ENCODE measurements around the gene UROS.

Gene UROS

GRCh38 chr10:125772864-125773180, 50.2 kb downstream of the UROS start:
- no peak overlapping the region for H3K9ac ChIP-seq (ENCODE audit: insufficient read length, low read depth)
- no peaks in the 10 kb centered on the region for H3K27me3 ChIP-seq (ENCODE audit: insufficient read depth, insufficient read length)
- TF ChIP-seq YY1 (IDR thresholded peaks at IDR 0.05; ENCODE audit: insufficient read depth, insufficient read length) (no peak), ZNF274 (IDR thresholded peaks at IDR 0.05; ENCODE audit: low read depth, low read length) (no peak), SUZ12 (IDR thresholded peaks at IDR 0.05; ENCODE audit: extremely low read depth, insufficient read depth, insufficient read length) (no peak)
- no peaks in the 10 kb centered on the region for H3K9me3 ChIP-seq (ENCODE audit: insufficient read depth, low read length)
- H3K4me3 ChIP-seq (ENCODE audit: insufficient read length, low read depth), result no peak overlapping the region
- H3K4me1 ChIP-seq (ENCODE audit: insufficient read depth, insufficient read length), result no peaks in the 10 kb centered on the region
- peaks cover 7% of the 10 kb centered on the region for H3K36me3 ChIP-seq (ENCODE audit: insufficient read depth, insufficient read length, low read length)
- DNase-seq (ENCODE audit: low read depth, low spot score), result no peak

- no peak for DNase-seq (ENCODE audit: low read depth, low spot score)
- H3K9ac ChIP-seq (ENCODE audit: insufficient read length, low read depth), result no peak overlapping the region
- H3K27me3 ChIP-seq (ENCODE audit: insufficient read depth, insufficient read length), result no peaks in the 10 kb centered on the region
- H3K9me3 ChIP-seq (ENCODE audit: insufficient read depth, low read length), result no peaks in the 10 kb centered on the region
- no peaks in the 10 kb centered on the region for H3K4me1 ChIP-seq (ENCODE audit: insufficient read depth, insufficient read length)
- TF ChIP-seq ZNF274 (IDR thresholded peaks at IDR 0.05; ENCODE audit: low read depth, low read length) (no peak), SUZ12 (IDR thresholded peaks at IDR 0.05; ENCODE audit: extremely low read depth, insufficient read depth, insufficient read length) (no peak), YY1 (IDR thresholded peaks at IDR 0.05; ENCODE audit: insufficient read depth, insufficient read length) (no peak)
- no peak overlapping the region for H3K4me3 ChIP-seq (ENCODE audit: insufficient read length, low read depth)
- peaks cover 7% of the 10 kb centered on the region for H3K36me3 ChIP-seq (ENCODE audit: insufficient read depth, insufficient read length, low read length)
These were observed 50.8 kb downstream of the UROS start for GRCh38 chr10:125772112-125772863.

- no peak for DNase-seq (ENCODE audit: low read depth, low spot score)
- Histone ChIP-seq H3K9me3 (ENCODE audit: insufficient read depth, low read length) (no peaks in the 10 kb centered on the region), H3K36me3 (ENCODE audit: insufficient read depth, insufficient read length, low read length) (peaks cover 14% of the 10 kb centered on the region), H3K4me3 (ENCODE audit: insufficient read length, low read depth) (no peak overlapping the region), H3K27me3 (ENCODE audit: insufficient read depth, insufficient read length) (no peaks in the 10 kb centered on the region), H3K9ac (ENCODE audit: insufficient read length, low read depth) (no peak overlapping the region), H3K4me1 (ENCODE audit: insufficient read depth, insufficient read length) (no peaks in the 10 kb centered on the region)
- TF ChIP-seq ZNF274 (IDR thresholded peaks at IDR 0.05; ENCODE audit: low read depth, low read length) (no peak), SUZ12 (IDR thresholded peaks at IDR 0.05; ENCODE audit: extremely low read depth, insufficient read depth, insufficient read length) (no peak), YY1 (IDR thresholded peaks at IDR 0.05; ENCODE audit: insufficient read depth, insufficient read length) (no peak)
These were observed 52.2 kb downstream of the UROS start for GRCh38 chr10:125770844-125771243.

- Histone ChIP-seq H3K9me3 (ENCODE audit: insufficient read depth, low read length) (no peaks in the 10 kb centered on the region), H3K9ac (ENCODE audit: insufficient read length, low read depth) (no peak overlapping the region), H3K36me3 (ENCODE audit: insufficient read depth, insufficient read length, low read length) (peaks cover 23% of the 10 kb centered on the region), H3K27me3 (ENCODE audit: insufficient read depth, insufficient read length) (no peaks in the 10 kb centered on the region), H3K4me1 (ENCODE audit: insufficient read depth, insufficient read length) (no peaks in the 10 kb centered on the region), H3K4me3 (ENCODE audit: insufficient read length, low read depth) (no peak overlapping the region)
- no peak for TF ChIP-seq SUZ12 (IDR thresholded peaks at IDR 0.05; ENCODE audit: extremely low read depth, insufficient read depth, insufficient read length)
- no peak for TF ChIP-seq YY1 (IDR thresholded peaks at IDR 0.05; ENCODE audit: insufficient read depth, insufficient read length)
- no peak for TF ChIP-seq ZNF274 (IDR thresholded peaks at IDR 0.05; ENCODE audit: low read depth, low read length)
- DNase-seq (ENCODE audit: low read depth, low spot score), result no peak
These were observed 53.9 kb downstream of the UROS start for GRCh38 chr10:125769175-125769574.

GRCh38 chr10:125768219-125768855, 54.7 kb downstream of the UROS start:
- H3K36me3 ChIP-seq (ENCODE audit: insufficient read depth, insufficient read length, low read length), result peaks cover 31% of the 10 kb centered on the region
- H3K9me3 ChIP-seq (ENCODE audit: insufficient read depth, low read length), result no peaks in the 10 kb centered on the region
- H3K27me3 ChIP-seq (ENCODE audit: insufficient read depth, insufficient read length), result no peaks in the 10 kb centered on the region
- H3K4me1 ChIP-seq (ENCODE audit: insufficient read depth, insufficient read length), result no peaks in the 10 kb centered on the region
- no peak for DNase-seq (ENCODE audit: low read depth, low spot score)
- TF ChIP-seq YY1 (IDR thresholded peaks at IDR 0.05; ENCODE audit: insufficient read depth, insufficient read length) (no peak), SUZ12 (IDR thresholded peaks at IDR 0.05; ENCODE audit: extremely low read depth, insufficient read depth, insufficient read length) (no peak), ZNF274 (IDR thresholded peaks at IDR 0.05; ENCODE audit: low read depth, low read length) (no peak)
- H3K4me3 ChIP-seq (ENCODE audit: insufficient read length, low read depth), result no peak overlapping the region
- H3K9ac ChIP-seq (ENCODE audit: insufficient read length, low read depth), result no peak overlapping the region

GRCh38 chr10:125766511-125766910, 56.5 kb downstream of the UROS start:
- peaks cover 37% of the 10 kb centered on the region for H3K36me3 ChIP-seq (ENCODE audit: insufficient read depth, insufficient read length, low read length)
- no peaks in the 10 kb centered on the region for H3K27me3 ChIP-seq (ENCODE audit: insufficient read depth, insufficient read length)
- TF ChIP-seq ZNF274 (IDR thresholded peaks at IDR 0.05; ENCODE audit: low read depth, low read length), result no peak
- no peak for TF ChIP-seq SUZ12 (IDR thresholded peaks at IDR 0.05; ENCODE audit: extremely low read depth, insufficient read depth, insufficient read length)
- TF ChIP-seq YY1 (IDR thresholded peaks at IDR 0.05; ENCODE audit: insufficient read depth, insufficient read length), result no peak
- no peak overlapping the region for H3K9ac ChIP-seq (ENCODE audit: insufficient read length, low read depth)
- no peaks in the 10 kb centered on the region for H3K9me3 ChIP-seq (ENCODE audit: insufficient read depth, low read length)
- no peak overlapping the region for H3K4me3 ChIP-seq (ENCODE audit: insufficient read length, low read depth)
- no peaks in the 10 kb centered on the region for H3K4me1 ChIP-seq (ENCODE audit: insufficient read depth, insufficient read length)
- no peak for DNase-seq (ENCODE audit: low read depth, low spot score)

- TF ChIP-seq ZNF274 (IDR thresholded peaks at IDR 0.05; ENCODE audit: low read depth, low read length), result no peak
- TF ChIP-seq YY1 (IDR thresholded peaks at IDR 0.05; ENCODE audit: insufficient read depth, insufficient read length), result no peak
- Histone ChIP-seq H3K4me1 (ENCODE audit: insufficient read depth, insufficient read length) (no peaks in the 10 kb centered on the region), H3K9me3 (ENCODE audit: insufficient read depth, low read length) (no peaks in the 10 kb centered on the region), H3K9ac (ENCODE audit: insufficient read length, low read depth) (no peak overlapping the region), H3K4me3 (ENCODE audit: insufficient read length, low read depth) (no peak overlapping the region), H3K27me3 (ENCODE audit: insufficient read depth, insufficient read length) (no peaks in the 10 kb centered on the region), H3K36me3 (ENCODE audit: insufficient read depth, insufficient read length, low read length) (peaks cover 43% of the 10 kb centered on the region)
- DNase-seq (ENCODE audit: low read depth, low spot score), result no peak
These were observed 57.2 kb downstream of the UROS start for GRCh38 chr10:125765835-125766234.

Data from NT2/D1 (cell line).